GM19463 (cell line): ENCODE measurements around the gene GRM4.

Experiments
- ATAC-seq: cut with Tn5 transposase; IDR thresholded peaks from one replicate; pipeline ENCODE4 v1.9.1; 2021; ENCODE audit warnings: mild to moderate bottlenecking, moderate library complexity; ENCODE audit not compliant: unreplicated experiment

Gene GRM4

GRCh38 chr6:34086558-34086957, 59.3 kb downstream of the GRM4 start:
- ATAC-seq = no peak

- no peak for ATAC-seq
These were observed 60.3 kb downstream of the GRM4 start for GRCh38 chr6:34085453-34086170.

GRCh38 chr6:34084591-34085290, 61.1 kb downstream of the GRM4 start:
- no peak for ATAC-seq

- no peak for ATAC-seq
These were observed 62.8 kb downstream of the GRM4 start for GRCh38 chr6:34082864-34083626.

- no peak for ATAC-seq
These were observed 63.5 kb downstream of the GRM4 start for GRCh38 chr6:34082348-34082747.

- no peak for ATAC-seq
These were observed 65.5 kb downstream of the GRM4 start for GRCh38 chr6:34080357-34080756.

GRCh38 chr6:34079899-34080298, 66.0 kb downstream of the GRM4 start:
- ATAC-seq = no peak

GRCh38 chr6:34075906-34076305, 70.0 kb downstream of the GRM4 start:
- ATAC-seq = no peak

GRCh38 chr6:34074064-34074742, 71.7 kb downstream of the GRM4 start:
- ATAC-seq = no peak

- no peak for ATAC-seq
These were observed 72.3 kb downstream of the GRM4 start for GRCh38 chr6:34073540-34073939.

GRCh38 chr6:34072727-34073126, 73.2 kb downstream of the GRM4 start:
- no peak for ATAC-seq

GRCh38 chr6:34071884-34072379, 74.0 kb downstream of the GRM4 start:
- ATAC-seq = no peak

- ATAC-seq = no peak
These were observed 74.6 kb downstream of the GRM4 start for GRCh38 chr6:34071136-34071883.

GRCh38 chr6:34070315-34071135, 75.4 kb downstream of the GRM4 start:
- ATAC-seq = no peak

- ATAC-seq = no peak
These were observed 77.3 kb downstream of the GRM4 start for GRCh38 chr6:34068462-34069044.

GRCh38 chr6:34067814-34068213, 78.1 kb downstream of the GRM4 start:
- ATAC-seq = no peak

GRCh38 chr6:34066772-34067770, 78.8 kb downstream of the GRM4 start:
- ATAC-seq = no peak

GRCh38 chr6:34066218-34066571, 79.7 kb downstream of the GRM4 start:
- no peak for ATAC-seq
